ENCODE results near the gene ZNF668. TPM values are rescaled to one million over a fixed set of nuclear protein-coding genes. Genes with fewer than 3 reads are reported as not detected.

ZNF668 gene
- total and polyA plus RNA-seq, 2 of the 13 experiments (the other 11 are each of a cell fraction or from before 2014, with no cell fraction given) = 3.8 to 9.8 TPM

- peak; percentile 62 for TF ChIP-seq ARID4A (CRISPR knock-in tag; IDR thresholded peaks at IDR 0.05; ENCODE audit: borderline replicate concordance)
- no peak for TF ChIP-seq ARID3A (IDR thresholded peaks at IDR 0.05; ENCODE audit: low read depth, low read length)
- no peak for TF ChIP-seq CTCF (CRISPR knock-in tag; IDR thresholded peaks at IDR 0.05)
- TF ChIP-seq SKIL (CRISPR knock-in tag; IDR thresholded peaks at IDR 0.05; ENCODE audit: borderline replicate concordance) = no peak
- peak; percentile 31 for TF ChIP-seq HNF4A (CRISPR knock-in tag; IDR thresholded peaks at IDR 0.05)
- TF ChIP-seq ZNF431 (CRISPR knock-in tag; IDR thresholded peaks at IDR 0.05; ENCODE audit: borderline replicate concordance, low read depth) = no peak; the same call in 1 of the 2 replicates
- TF ChIP-seq ZNF670 (CRISPR knock-in tag; IDR thresholded peaks at IDR 0.05; ENCODE audit: borderline replicate concordance) = peak; percentile 70; the same call in 1 of the 2 replicates
- no peak for TF ChIP-seq NFYC (CRISPR knock-in tag; IDR thresholded peaks at IDR 0.05)
- peak; percentile 88 for TF ChIP-seq ISX (CRISPR knock-in tag; conservative IDR thresholded peaks at IDR 0.05)
- TF ChIP-seq EED (CRISPR knock-in tag; IDR thresholded peaks at IDR 0.05) = peak; percentile 60
- TF ChIP-seq LBX2 (CRISPR knock-in tag; IDR thresholded peaks at IDR 0.05; ENCODE audit: borderline replicate concordance) = no peak
- TF ChIP-seq ZNF567 (CRISPR knock-in tag; IDR thresholded peaks at IDR 0.05; ENCODE audit: borderline replicate concordance) = peak; percentile 92
- no peak for TF ChIP-seq KDM5A (IDR thresholded peaks at IDR 0.05; ENCODE audit: borderline replicate concordance, low read length)
- peak; percentile 22 for TF ChIP-seq ZNF34 (CRISPR knock-in tag; IDR thresholded peaks at IDR 0.05; ENCODE audit: borderline replicate concordance)
- TF ChIP-seq ARNT (IDR thresholded peaks at IDR 0.05) = no peak
These were observed 684 bp downstream of the ZNF668 start (continued) for GRCh38 chr16:31073142-31073969.

Data from HepG2 (cell line).